Measurements from ENCODE around the gene HOMER1. TPM values are rescaled to one million over a fixed set of nuclear protein-coding genes. Genes with fewer than 3 reads are reported as not detected.

The HOMER1 gene
- total and polyA plus RNA-seq, 4 donors = 13.6 to 47.9 (median 27.1) TPM

DNA sequence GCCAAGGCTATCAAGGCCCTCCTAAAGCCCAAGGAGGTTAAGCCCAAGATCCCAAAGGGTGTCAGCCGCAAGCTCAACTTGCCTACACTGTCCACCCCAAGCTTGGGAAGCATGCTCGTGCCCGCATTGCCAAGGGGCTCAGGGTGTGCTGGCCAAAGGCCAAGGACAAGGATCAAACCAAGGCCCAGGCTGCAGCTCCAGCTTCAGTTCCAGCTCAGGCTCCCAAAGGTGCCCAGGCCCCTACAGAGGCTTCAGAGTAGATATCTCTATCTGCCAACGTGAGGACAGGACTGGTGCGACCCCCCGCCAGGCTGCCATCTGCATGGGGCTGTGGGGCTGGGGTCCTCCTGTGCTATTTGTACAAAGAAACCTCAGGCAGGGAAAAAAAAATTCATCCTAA, 3.3 kb downstream of the HOMER1 start:
- Histone ChIP-seq H3K36me3 (ENCODE audit: control insufficient read depth, insufficient read depth, low read length) (no peaks in the 10 kb centered on the region), H3K4me1 (ENCODE audit: control insufficient read depth, insufficient read depth, low read length) (peaks cover 21% of the 10 kb centered on the region), H3K9me3 (ENCODE audit: control insufficient read depth, insufficient read depth, low read length) (no peaks in the 10 kb centered on the region), H3K4me3 (ENCODE audit: low read depth, low read length) (peak overlapping the region; percentile 7), H3K27ac (ENCODE audit: low read depth, low read length) (no peak overlapping the region), H3K27me3 (ENCODE audit: control insufficient read depth, insufficient read depth, low read length) (peaks cover 7% of the 10 kb centered on the region)
- DNase-seq (ENCODE audit: low read depth in 4 of 6, low spot score in 6 of 6) = peak in 2 of 6 donors; percentile 10 to 15
- 68% methylated on average over 6 of the region's 6 CpGs for WGBS (ENCODE audit: insufficient coverage)

- no peak overlapping the region for H3K4me3 ChIP-seq (ENCODE audit: low read depth, low read length)
- DNase-seq (ENCODE audit: low read depth in 4 of 6, low spot score in 6 of 6) = no peak
- peaks cover 16% of the 10 kb centered on the region for H3K4me1 ChIP-seq (ENCODE audit: control insufficient read depth, insufficient read depth, low read length)
- no peak overlapping the region for H3K27ac ChIP-seq (ENCODE audit: low read depth, low read length)
- no CpG with 5 or more reads among the region's 1 CpG for WGBS (ENCODE audit: insufficient coverage)
- no peaks in the 10 kb centered on the region for H3K36me3 ChIP-seq (ENCODE audit: control insufficient read depth, insufficient read depth, low read length)
- peaks cover 7% of the 10 kb centered on the region for H3K27me3 ChIP-seq (ENCODE audit: control insufficient read depth, insufficient read depth, low read length)
- no peaks in the 10 kb centered on the region for H3K9me3 ChIP-seq (ENCODE audit: control insufficient read depth, insufficient read depth, low read length)
These were observed 4.6 kb downstream of the HOMER1 start for GRCh38 chr5:79509244-79509885.

DNA sequence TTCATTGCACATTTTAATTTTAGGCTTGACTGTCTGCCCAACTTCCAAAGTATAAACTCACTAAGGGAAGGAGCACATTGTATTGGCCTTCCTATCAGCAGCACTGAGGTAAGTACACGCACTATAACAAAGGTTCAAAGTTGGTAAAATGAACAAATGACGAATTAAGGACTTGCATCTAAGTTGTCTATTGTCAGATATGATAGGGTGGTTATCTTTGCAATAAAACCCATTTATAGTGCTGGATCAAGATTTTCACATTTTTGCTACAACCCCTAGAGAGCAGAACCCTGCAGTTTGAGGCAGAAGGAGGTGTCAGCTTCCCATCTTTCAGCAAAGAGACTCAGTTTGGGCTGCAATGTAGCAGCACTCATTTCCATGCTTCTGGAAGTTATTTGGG, 5.1 kb downstream of the HOMER1 start:
- H3K4me1 ChIP-seq (ENCODE audit: control insufficient read depth, insufficient read depth, low read length) = peaks cover 14% of the 10 kb centered on the region
- no peaks in the 10 kb centered on the region for H3K36me3 ChIP-seq (ENCODE audit: control insufficient read depth, insufficient read depth, low read length)
- no CpG with 5 or more reads among the region's 2 CpGs for WGBS (ENCODE audit: insufficient coverage)
- H3K9me3 ChIP-seq (ENCODE audit: control insufficient read depth, insufficient read depth, low read length) = no peaks in the 10 kb centered on the region
- no peak overlapping the region for H3K27ac ChIP-seq (ENCODE audit: low read depth, low read length)
- H3K27me3 ChIP-seq (ENCODE audit: control insufficient read depth, insufficient read depth, low read length) = peaks cover 7% of the 10 kb centered on the region
- DNase-seq (ENCODE audit: low read depth in 4 of 6, low spot score in 6 of 6) = no peak
- H3K4me3 ChIP-seq (ENCODE audit: low read depth, low read length) = no peak overlapping the region

- peak in 1 of 6 donors; percentile 5 for DNase-seq (ENCODE audit: low read depth in 4 of 6, low spot score in 6 of 6)
- H3K9me3 ChIP-seq (ENCODE audit: control insufficient read depth, insufficient read depth, low read length) = no peaks in the 10 kb centered on the region
- H3K27me3 ChIP-seq (ENCODE audit: control insufficient read depth, insufficient read depth, low read length) = peaks cover 7% of the 10 kb centered on the region
- no peak overlapping the region for H3K27ac ChIP-seq (ENCODE audit: low read depth, low read length)
- H3K36me3 ChIP-seq (ENCODE audit: control insufficient read depth, insufficient read depth, low read length) = no peaks in the 10 kb centered on the region
- no peak overlapping the region for H3K4me3 ChIP-seq (ENCODE audit: low read depth, low read length)
- H3K4me1 ChIP-seq (ENCODE audit: control insufficient read depth, insufficient read depth, low read length) = peaks cover 12% of the 10 kb centered on the region
- WGBS (ENCODE audit: insufficient coverage) = 46% methylated on average over 1 of the region's 2 CpGs
These were observed 5.6 kb downstream of the HOMER1 start for GRCh38 chr5:79508354-79508753.

GRCh38 chr5:79507251-79508205, 6.4 kb downstream of the HOMER1 start:
- peaks cover 3% of the 10 kb centered on the region for H3K27me3 ChIP-seq (ENCODE audit: control insufficient read depth, insufficient read depth, low read length)
- no peak overlapping the region for H3K27ac ChIP-seq (ENCODE audit: low read depth, low read length)
- WGBS (ENCODE audit: insufficient coverage) = 56% methylated on average over 2 of the region's 6 CpGs
- no peaks in the 10 kb centered on the region for H3K9me3 ChIP-seq (ENCODE audit: control insufficient read depth, insufficient read depth, low read length)
- DNase-seq (ENCODE audit: low read depth in 4 of 6, low spot score in 6 of 6) = no peak
- H3K36me3 ChIP-seq (ENCODE audit: control insufficient read depth, insufficient read depth, low read length) = no peaks in the 10 kb centered on the region
- peaks cover 7% of the 10 kb centered on the region for H3K4me1 ChIP-seq (ENCODE audit: control insufficient read depth, insufficient read depth, low read length)
- no peak overlapping the region for H3K4me3 ChIP-seq (ENCODE audit: low read depth, low read length)

DNA sequence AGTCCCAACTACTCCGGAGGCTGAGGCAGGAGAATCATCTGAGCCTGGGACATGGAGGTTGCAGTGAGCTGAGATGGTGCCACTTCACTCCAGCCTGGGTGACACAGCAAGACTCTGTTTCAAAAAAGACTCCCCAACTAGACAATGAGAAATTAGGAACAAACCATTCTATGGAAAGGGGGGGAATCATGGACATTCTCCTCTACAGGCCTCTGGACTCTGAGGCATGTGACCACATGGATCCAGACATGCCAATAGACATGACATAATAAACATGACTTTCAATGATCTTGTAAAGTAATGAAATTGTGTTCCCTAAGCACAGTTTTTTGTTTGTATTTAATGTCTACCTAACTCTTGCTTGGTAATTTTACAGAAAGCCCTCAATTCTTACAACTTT, 8.8 kb downstream of the HOMER1 start:
- no CpG with 5 or more reads among the region's 1 CpG for WGBS (ENCODE audit: insufficient coverage)
- Histone ChIP-seq H3K27ac (ENCODE audit: low read depth, low read length) (no peak overlapping the region), H3K4me1 (ENCODE audit: control insufficient read depth, insufficient read depth, low read length) (peaks cover under 1% of the 10 kb centered on the region), H3K36me3 (ENCODE audit: control insufficient read depth, insufficient read depth, low read length) (no peaks in the 10 kb centered on the region), H3K4me3 (ENCODE audit: low read depth, low read length) (no peak overlapping the region), H3K9me3 (ENCODE audit: control insufficient read depth, insufficient read depth, low read length) (no peaks in the 10 kb centered on the region), H3K27me3 (ENCODE audit: control insufficient read depth, insufficient read depth, low read length) (no peaks in the 10 kb centered on the region)
- no peak for DNase-seq (ENCODE audit: low read depth in 4 of 6, low spot score in 6 of 6)

DNA sequence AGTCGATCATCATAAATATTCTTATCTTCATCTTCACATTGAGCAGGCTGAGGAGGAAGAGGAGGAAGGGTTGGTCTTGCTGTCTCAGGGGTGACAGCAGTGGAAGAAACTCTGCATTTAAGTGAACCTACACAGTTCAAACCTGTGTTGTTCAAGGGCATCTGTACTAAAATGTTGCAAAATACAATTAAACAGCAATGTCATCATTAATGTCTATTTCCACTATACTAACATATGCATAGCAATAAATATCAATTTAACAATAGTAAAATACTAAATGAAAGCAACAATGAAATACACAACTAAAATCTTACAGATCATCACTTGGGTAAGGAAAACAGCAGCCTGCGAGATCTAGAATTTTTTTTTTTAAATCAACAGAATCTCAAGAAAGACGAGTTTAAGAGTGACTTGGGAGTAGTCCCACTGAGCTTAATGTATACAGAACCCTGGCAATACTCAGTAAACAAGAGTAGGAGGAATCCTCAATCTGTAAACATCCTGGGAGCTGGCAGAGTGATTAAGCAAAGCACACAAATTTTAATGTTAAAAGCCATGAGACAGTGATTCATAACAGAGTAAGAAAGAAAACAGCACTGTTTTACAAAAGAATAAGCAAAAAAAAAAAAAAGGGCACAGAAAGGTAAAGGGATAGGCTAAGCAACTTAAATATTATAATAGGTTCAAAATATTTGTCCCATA, 10.0 kb downstream of the HOMER1 start:
- peak in 1 of 6 donors; percentile 38 for DNase-seq (ENCODE audit: low read depth in 4 of 6, low spot score in 6 of 6)
- Histone ChIP-seq H3K4me1 (ENCODE audit: control insufficient read depth, insufficient read depth, low read length) (no peaks in the 10 kb centered on the region), H3K36me3 (ENCODE audit: control insufficient read depth, insufficient read depth, low read length) (no peaks in the 10 kb centered on the region), H3K4me3 (ENCODE audit: low read depth, low read length) (no peak overlapping the region), H3K9me3 (ENCODE audit: control insufficient read depth, insufficient read depth, low read length) (no peaks in the 10 kb centered on the region), H3K27ac (ENCODE audit: low read depth, low read length) (no peak overlapping the region), H3K27me3 (ENCODE audit: control insufficient read depth, insufficient read depth, low read length) (no peaks in the 10 kb centered on the region)
- WGBS (ENCODE audit: insufficient coverage) = no CpG with 5 or more reads among the region's 3 CpGs

DNA sequence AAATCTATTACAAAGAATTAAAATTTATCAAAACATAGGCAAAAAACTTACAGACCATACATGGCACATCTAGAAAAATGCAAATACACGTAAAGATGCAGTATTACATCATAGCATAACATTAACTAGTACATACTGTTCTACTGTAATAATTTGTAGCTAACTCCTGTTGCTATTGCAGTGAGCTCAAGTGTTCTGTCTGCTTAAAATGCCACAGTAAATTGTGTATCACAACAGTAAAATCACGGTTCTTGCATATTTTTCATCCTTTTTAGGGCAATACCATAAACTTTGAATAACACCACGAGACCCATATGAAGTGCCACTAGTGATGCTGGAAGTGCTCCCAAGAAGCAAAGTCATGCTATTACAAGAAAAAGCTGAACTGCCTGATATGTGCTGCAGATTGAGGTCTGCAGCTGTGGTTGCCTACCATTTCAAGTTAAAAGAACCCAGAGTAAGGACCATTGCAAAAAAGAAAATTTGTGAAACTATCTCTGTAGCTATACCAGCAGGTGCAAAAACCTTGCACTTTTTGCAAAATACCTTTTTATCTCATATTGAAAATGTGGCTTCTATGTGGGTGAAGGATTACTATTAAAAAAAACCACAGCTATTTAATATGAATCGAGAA, 14.2 kb downstream of the HOMER1 start:
- WGBS (ENCODE audit: insufficient coverage) = 100% methylated on average over 1 of the region's 4 CpGs
- Histone ChIP-seq H3K4me3 (ENCODE audit: low read depth, low read length) (no peak overlapping the region), H3K36me3 (ENCODE audit: control insufficient read depth, insufficient read depth, low read length) (no peaks in the 10 kb centered on the region)

DNA sequence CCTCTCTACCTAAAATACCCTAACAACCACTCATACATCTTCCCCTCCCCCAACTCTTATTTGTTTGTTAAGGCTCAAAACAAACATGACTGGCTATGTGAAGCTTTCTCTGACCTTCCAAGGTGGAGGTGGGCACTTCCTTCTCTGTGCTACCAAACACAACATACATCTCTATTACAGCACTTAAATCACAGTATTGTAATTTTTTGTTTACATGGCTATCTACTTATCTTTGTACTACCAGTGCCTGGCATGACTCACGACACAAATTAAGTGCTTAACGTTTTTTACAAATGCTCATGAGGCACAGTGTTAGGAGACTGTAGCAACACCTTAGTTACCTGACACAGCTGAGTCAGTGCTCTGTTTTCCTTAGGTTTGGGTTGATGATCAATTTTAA, 18.6 kb downstream of the HOMER1 start:
- no peaks in the 10 kb centered on the region for H3K4me1 ChIP-seq (ENCODE audit: control insufficient read depth, insufficient read depth, low read length)
- no peak for DNase-seq (ENCODE audit: low read depth in 4 of 6, low spot score in 6 of 6)
- no peaks in the 10 kb centered on the region for H3K36me3 ChIP-seq (ENCODE audit: control insufficient read depth, insufficient read depth, low read length)
- 33% methylated on average over 1 of the region's 2 CpGs for WGBS (ENCODE audit: insufficient coverage)
- H3K27me3 ChIP-seq (ENCODE audit: control insufficient read depth, insufficient read depth, low read length) = no peaks in the 10 kb centered on the region
- H3K4me3 ChIP-seq (ENCODE audit: low read depth, low read length) = no peak overlapping the region
- H3K9me3 ChIP-seq (ENCODE audit: control insufficient read depth, insufficient read depth, low read length) = no peaks in the 10 kb centered on the region
- H3K27ac ChIP-seq (ENCODE audit: low read depth, low read length) = no peak overlapping the region

More for the DNA sequence above, 14.2 kb downstream of the HOMER1 start:
- DNase-seq (ENCODE audit: low read depth in 4 of 6, low spot score in 6 of 6) = peak in 1 of 6 donors; percentile 15
- no peaks in the 10 kb centered on the region for H3K27me3 ChIP-seq (ENCODE audit: control insufficient read depth, insufficient read depth, low read length)
- no peak overlapping the region for H3K27ac ChIP-seq (ENCODE audit: low read depth, low read length)
- no peaks in the 10 kb centered on the region for H3K4me1 ChIP-seq (ENCODE audit: control insufficient read depth, insufficient read depth, low read length)
- no peaks in the 10 kb centered on the region for H3K9me3 ChIP-seq (ENCODE audit: control insufficient read depth, insufficient read depth, low read length)
